Rectal smooth muscle tissue (tissue), 1 donor: ENCODE measurements around the gene SERPINB1.

Experiments used
- H3K27ac ChIP-seq: one replicate; pipeline ENCODE4 v1.7.0; 2013; ENCODE audit warnings: low read depth, low read length, inconsistent platforms
- H3K27me3 ChIP-seq: one replicate; pipeline ENCODE4 v1.7.0; 2013; ENCODE audit warnings: low read length; ENCODE audit not compliant: control insufficient read depth, insufficient read depth
- H3K36me3 ChIP-seq: one replicate; pipeline ENCODE4 v1.7.0; 2013; ENCODE audit warnings: low read length; ENCODE audit not compliant: control insufficient read depth, insufficient read depth
- H3K4me1 ChIP-seq: one replicate; pipeline ENCODE4 v1.7.0; 2013; ENCODE audit warnings: low read length; ENCODE audit not compliant: control insufficient read depth, insufficient read depth
- H3K4me3 ChIP-seq: one replicate; pipeline ENCODE4 v1.7.0; 2013; ENCODE audit warnings: low read length
- H3K9ac ChIP-seq: one replicate; pipeline ENCODE4 v1.7.0; 2013; ENCODE audit warnings: low read length

SERPINB1 gene

GRCh38 chr6:2875359-2876191, 33.9 kb upstream of the SERPINB1 start:
- Histone ChIP-seq H3K27ac (peak overlapping the region; percentile 45), H3K27me3 (no peaks in the 10 kb centered on the region), H3K9ac (peak overlapping the region; percentile 8), H3K4me3 (peak overlapping the region; percentile 63), H3K36me3 (no peaks in the 10 kb centered on the region), H3K4me1 (peaks cover 4% of the 10 kb centered on the region)

DNA sequence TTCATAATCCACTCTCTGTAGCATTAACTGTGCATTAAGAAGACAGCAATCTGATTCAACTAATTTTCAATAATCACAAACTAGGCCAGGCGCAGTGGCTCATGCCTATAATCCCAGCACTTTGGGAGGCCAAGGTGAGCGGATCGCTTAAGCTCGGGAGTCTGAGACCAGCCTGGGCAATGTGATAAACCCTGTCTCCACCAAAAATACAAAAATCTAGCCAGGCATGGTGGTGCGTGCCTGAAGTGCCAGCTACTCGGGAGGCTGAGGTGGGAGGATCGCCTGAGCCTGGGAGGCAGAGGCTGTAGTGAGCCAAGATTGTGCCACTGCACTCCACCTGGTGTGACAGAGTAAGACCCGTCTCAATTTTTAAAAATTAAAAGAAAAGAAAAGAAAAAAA, 32.0 kb upstream of the SERPINB1 start:
- H3K36me3 ChIP-seq = no peaks in the 10 kb centered on the region
- H3K9ac ChIP-seq = no peak overlapping the region
- H3K4me1 ChIP-seq = peaks cover 4% of the 10 kb centered on the region
- no peaks in the 10 kb centered on the region for H3K27me3 ChIP-seq
- H3K4me3 ChIP-seq = no peak overlapping the region
- H3K27ac ChIP-seq = no peak overlapping the region

- H3K4me3 ChIP-seq = no peak overlapping the region
- H3K4me1 ChIP-seq = peaks cover 4% of the 10 kb centered on the region
- H3K27ac ChIP-seq = no peak overlapping the region
- no peaks in the 10 kb centered on the region for H3K27me3 ChIP-seq
- H3K9ac ChIP-seq = no peak overlapping the region
- no peaks in the 10 kb centered on the region for H3K36me3 ChIP-seq
Measured at GRCh38 chr6:2872423-2873358, 31.0 kb upstream of the SERPINB1 start.

DNA sequence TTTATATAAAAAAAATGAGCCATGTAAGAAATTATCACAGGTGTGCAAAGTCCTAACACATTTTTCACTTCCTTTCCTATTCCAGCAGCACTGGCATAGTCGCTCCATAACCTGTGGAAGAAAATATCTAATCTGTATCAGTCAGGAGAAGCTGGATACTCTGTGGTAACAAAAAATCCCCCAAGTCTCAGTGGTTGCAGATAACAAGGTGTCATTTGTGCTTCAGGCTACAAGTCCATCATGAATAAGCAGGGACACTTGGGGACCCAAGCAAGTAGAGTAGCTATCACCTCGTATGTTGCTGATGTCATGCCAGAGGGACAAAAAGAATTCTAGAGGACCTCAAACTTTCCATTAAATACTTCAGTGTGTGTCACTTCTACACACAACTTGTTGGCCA, 30.3 kb upstream of the SERPINB1 start:
- Histone ChIP-seq H3K27me3 (no peaks in the 10 kb centered on the region), H3K36me3 (no peaks in the 10 kb centered on the region), H3K27ac (no peak overlapping the region), H3K4me1 (peaks cover 4% of the 10 kb centered on the region), H3K9ac (no peak overlapping the region), H3K4me3 (no peak overlapping the region)

- Histone ChIP-seq H3K27me3 (no peaks in the 10 kb centered on the region), H3K4me3 (no peak overlapping the region), H3K9ac (no peak overlapping the region), H3K36me3 (no peaks in the 10 kb centered on the region), H3K4me1 (peaks cover 4% of the 10 kb centered on the region), H3K27ac (no peak overlapping the region)
Measured at GRCh38 chr6:2871102-2871501, 29.4 kb upstream of the SERPINB1 start.

DNA sequence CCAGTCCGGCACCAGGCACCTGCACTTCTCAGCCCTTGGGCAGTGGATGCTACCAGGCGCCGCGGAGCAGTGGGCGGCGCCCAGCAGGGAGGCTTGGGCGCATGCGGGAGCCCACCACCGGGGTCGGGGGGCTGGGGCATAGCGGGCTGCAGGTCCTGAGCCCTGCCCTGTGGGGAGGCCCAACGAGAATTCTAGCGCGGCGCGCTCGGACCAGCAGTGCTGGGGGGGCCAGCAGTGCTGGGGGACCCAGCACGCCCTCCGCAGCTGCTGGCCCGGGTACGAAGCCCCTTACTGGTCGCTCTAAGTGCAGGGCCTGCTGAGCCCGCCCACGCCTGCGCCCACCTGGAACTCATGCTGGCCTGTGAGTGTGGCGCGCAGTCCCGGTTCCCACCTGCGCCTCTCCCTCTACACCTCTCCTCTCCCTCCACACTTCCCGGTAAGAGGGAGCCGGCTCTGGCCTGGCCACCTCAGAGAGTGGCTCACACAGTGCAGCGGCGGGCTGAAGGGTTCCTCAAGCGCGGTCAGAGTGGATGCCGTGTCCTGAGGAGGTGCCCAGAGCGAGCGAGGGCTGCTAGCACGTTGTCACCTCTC, 28.5 kb upstream of the SERPINB1 start:
- H3K4me1 ChIP-seq = peaks cover 4% of the 10 kb centered on the region
- no peak overlapping the region for H3K9ac ChIP-seq
- no peak overlapping the region for H3K27ac ChIP-seq
- H3K36me3 ChIP-seq = no peaks in the 10 kb centered on the region
- no peak overlapping the region for H3K4me3 ChIP-seq
- H3K27me3 ChIP-seq = no peaks in the 10 kb centered on the region

- H3K27me3 ChIP-seq = no peaks in the 10 kb centered on the region
- no peaks in the 10 kb centered on the region for H3K4me1 ChIP-seq
- H3K9ac ChIP-seq = no peak overlapping the region
- no peak overlapping the region for H3K27ac ChIP-seq
- H3K36me3 ChIP-seq = no peaks in the 10 kb centered on the region
- H3K4me3 ChIP-seq = no peak overlapping the region
Measured at GRCh38 chr6:2868637-2869036, 27.0 kb upstream of the SERPINB1 start.

- no peaks in the 10 kb centered on the region for H3K4me1 ChIP-seq
- H3K36me3 ChIP-seq = no peaks in the 10 kb centered on the region
- H3K4me3 ChIP-seq = no peak overlapping the region
- H3K9ac ChIP-seq = no peak overlapping the region
- no peak overlapping the region for H3K27ac ChIP-seq
- H3K27me3 ChIP-seq = no peaks in the 10 kb centered on the region
Measured at GRCh38 chr6:2866171-2866846, 24.6 kb upstream of the SERPINB1 start.

DNA sequence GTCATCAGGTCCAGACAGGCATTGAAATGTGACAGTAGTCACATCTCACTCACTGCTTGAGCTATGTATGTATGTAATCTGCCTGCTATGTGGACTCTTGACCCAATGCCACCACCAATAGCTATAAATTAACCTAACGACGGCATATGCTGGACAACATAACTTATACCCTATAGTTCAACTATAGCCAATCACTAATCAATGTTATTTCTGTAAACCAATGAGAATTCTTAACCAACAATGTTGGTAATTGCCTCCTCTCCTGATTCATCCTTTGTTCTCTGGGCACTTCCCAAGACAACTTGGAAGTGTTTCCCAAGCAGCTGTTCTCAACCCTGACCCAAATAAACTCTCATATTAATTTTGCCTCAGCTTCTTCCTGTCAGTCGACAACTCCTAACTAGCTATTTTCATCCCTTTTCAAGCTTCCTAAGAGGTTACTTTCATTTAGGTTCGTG, 24.1 kb upstream of the SERPINB1 start:
- H3K27me3 ChIP-seq = no peaks in the 10 kb centered on the region
- no peak overlapping the region for H3K4me3 ChIP-seq
- no peaks in the 10 kb centered on the region for H3K4me1 ChIP-seq
- H3K36me3 ChIP-seq = no peaks in the 10 kb centered on the region
- H3K27ac ChIP-seq = no peak overlapping the region
- no peak overlapping the region for H3K9ac ChIP-seq

DNA sequence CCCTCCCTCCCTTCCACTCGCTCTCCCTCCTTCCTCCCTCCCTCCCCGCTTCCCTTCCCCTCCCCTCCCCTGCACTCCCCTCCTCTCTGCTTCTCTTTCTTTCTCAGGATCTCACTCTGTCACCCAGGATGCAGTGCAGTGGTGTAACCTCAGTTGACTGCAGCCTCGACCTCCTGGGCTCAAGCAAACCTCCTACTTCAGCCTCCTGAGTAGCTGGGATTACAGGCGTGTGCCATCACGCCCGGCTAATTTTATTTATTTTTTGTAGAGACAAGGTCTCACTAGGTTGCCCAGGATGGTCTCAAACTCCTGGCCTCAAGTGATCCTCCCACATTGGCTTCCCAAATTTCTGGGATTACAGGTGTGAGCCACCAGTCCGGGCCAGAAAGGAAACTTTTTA, 23.6 kb upstream of the SERPINB1 start:
- Histone ChIP-seq H3K27ac (no peak overlapping the region), H3K4me1 (no peaks in the 10 kb centered on the region), H3K9ac (no peak overlapping the region), H3K36me3 (no peaks in the 10 kb centered on the region), H3K4me3 (no peak overlapping the region), H3K27me3 (no peaks in the 10 kb centered on the region)

DNA sequence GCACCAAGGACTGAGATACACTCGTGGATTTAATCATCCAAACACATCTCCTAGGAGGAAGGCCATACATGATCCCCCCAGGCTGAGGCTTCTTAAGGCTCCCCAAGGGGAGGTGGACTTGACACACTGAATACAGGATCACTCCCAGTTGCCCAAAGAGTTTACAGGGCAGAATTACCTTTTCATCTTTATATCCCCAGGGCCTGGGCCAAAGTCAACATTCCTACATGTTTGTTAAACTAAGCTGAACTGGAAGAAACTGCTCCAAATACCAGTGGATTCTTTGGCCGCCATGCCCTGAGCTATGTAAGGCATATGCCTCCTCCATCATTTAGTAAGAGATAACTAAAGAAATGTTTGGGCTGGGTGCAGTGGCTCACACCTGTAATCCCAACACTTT, 22.2 kb upstream of the SERPINB1 start:
- Histone ChIP-seq H3K27ac (no peak overlapping the region), H3K4me1 (peaks cover under 1% of the 10 kb centered on the region), H3K4me3 (no peak overlapping the region)

GRCh38 chr6:2862712-2863181, 21.1 kb upstream of the SERPINB1 start:
- Histone ChIP-seq H3K27ac (no peak overlapping the region), H3K36me3 (no peaks in the 10 kb centered on the region), H3K4me3 (no peak overlapping the region), H3K4me1 (peaks cover 5% of the 10 kb centered on the region), H3K9ac (no peak overlapping the region), H3K27me3 (no peaks in the 10 kb centered on the region)

More for the DNA sequence above, 22.2 kb upstream of the SERPINB1 start:
- Histone ChIP-seq H3K9ac (no peak overlapping the region), H3K27me3 (no peaks in the 10 kb centered on the region), H3K36me3 (no peaks in the 10 kb centered on the region)
